ENCODE results near the gene RIF1.
"Not testable (repeated sequence)": the region's sequence is repeated elsewhere in the genome, so short reads cannot be mapped to it uniquely, and the experiment has no call there.

The RIF1 gene

GRCh38 chr2:151417650-151418049, 7.9 kb downstream of the RIF1 start:
- DNase-seq (ENCODE audit: low spot score) = no peak

GRCh38 chr2:151421681-151422080, 12.0 kb downstream of the RIF1 start:
- DNase-seq (ENCODE audit: low spot score) = not testable (repeated sequence)

GRCh38 chr2:151422917-151423439, 13.3 kb downstream of the RIF1 start:
- no peak for DNase-seq (ENCODE audit: low spot score)

GRCh38 chr2:151423760-151424159, 14.1 kb downstream of the RIF1 start:
- no peak for DNase-seq (ENCODE audit: low spot score)

- DNase-seq (ENCODE audit: low spot score) = no peak
Measured at GRCh38 chr2:151437630-151438029, 27.9 kb downstream of the RIF1 start.

GRCh38 chr2:151438506-151438905, 28.8 kb downstream of the RIF1 start:
- DNase-seq (ENCODE audit: low spot score) = no peak

GRCh38 chr2:151439127-151439526, 29.4 kb downstream of the RIF1 start:
- DNase-seq (ENCODE audit: low spot score) = no peak

- no peak for DNase-seq (ENCODE audit: low spot score)
Measured at GRCh38 chr2:151459358-151459757, 49.7 kb downstream of the RIF1 start.

GRCh38 chr2:151465771-151466170, 56.1 kb downstream of the RIF1 start:
- DNase-seq (ENCODE audit: low spot score) = no peak

- no peak for DNase-seq (ENCODE audit: low spot score)
Measured at GRCh38 chr2:151470556-151470955, 60.9 kb downstream of the RIF1 start.

- no peak for DNase-seq (ENCODE audit: low spot score)
Measured at GRCh38 chr2:151472966-151473365, 63.3 kb downstream of the RIF1 start.

- no peak for DNase-seq (ENCODE audit: low spot score)
Measured at GRCh38 chr2:151475071-151475470, 65.4 kb downstream of the RIF1 start.

- no peak for DNase-seq (ENCODE audit: low spot score)
Measured at GRCh38 chr2:151476287-151476686, 66.6 kb downstream of the RIF1 start.

- DNase-seq (ENCODE audit: low spot score) = no peak
Measured at GRCh38 chr2:151478011-151478410, 68.3 kb downstream of the RIF1 start.

GRCh38 chr2:151481744-151482143, 72.0 kb downstream of the RIF1 start:
- DNase-seq (ENCODE audit: low spot score) = no peak

GRCh38 chr2:151482171-151482725, 72.5 kb downstream of the RIF1 start:
- DNase-seq (ENCODE audit: low spot score) = no peak

GRCh38 chr2:151483546-151483945, 73.8 kb downstream of the RIF1 start:
- no peak for DNase-seq (ENCODE audit: low spot score)

- no peak for DNase-seq (ENCODE audit: low spot score)
Measured at GRCh38 chr2:151484100-151484499, 74.4 kb downstream of the RIF1 start.

GRCh38 chr2:151486053-151486452, 76.4 kb downstream of the RIF1 start:
- no peak for DNase-seq (ENCODE audit: low spot score)

- DNase-seq (ENCODE audit: low spot score) = no peak
Measured at GRCh38 chr2:151490276-151490675, 80.6 kb downstream of the RIF1 start.

GRCh38 chr2:151491496-151491895, 81.8 kb downstream of the RIF1 start:
- DNase-seq (ENCODE audit: low spot score) = no peak

- DNase-seq (ENCODE audit: low spot score) = no peak
Measured at GRCh38 chr2:151498178-151498577, 88.5 kb downstream of the RIF1 start.

- DNase-seq (ENCODE audit: low spot score) = no peak
Measured at GRCh38 chr2:151506170-151506569, 96.5 kb downstream of the RIF1 start.

GRCh38 chr2:151508519-151508918, 98.8 kb downstream of the RIF1 start:
- DNase-seq (ENCODE audit: low spot score) = no peak
